ENCODE measurements around the gene CDH4.
A peak's percentile ranks its signal among the peaks of the same experiment; 100 is the strongest.

The CDH4 gene

GRCh38 chr20:61571221-61571620 lies 319.2 kb downstream of the CDH4 start:
- no CpG with 5 or more reads among the region's 9 CpGs for WGBS (ENCODE audit: extremely low coverage, insufficient coverage, insufficient read length)
- H2AFZ ChIP-seq (ENCODE audit: insufficient read depth, low read length, poor library complexity): no peak overlapping the region
- no peak for DNase-seq
- no peak overlapping the region for H2BK5ac ChIP-seq (ENCODE audit: low read depth, low read length, poor library complexity)
- H4K8ac ChIP-seq (ENCODE audit: low read depth, low read length): no peak overlapping the region
- no peak overlapping the region for H4K91ac ChIP-seq (ENCODE audit: low read depth, low read length)
- no peak overlapping the region for H3K14ac ChIP-seq (ENCODE audit: low read length)
- H2AK5ac ChIP-seq (ENCODE audit: low read length): no peak overlapping the region
- peaks cover 2% of the 10 kb centered on the region for H3K9me3 ChIP-seq (ENCODE audit: insufficient read depth, low read depth, low read length)
- no peak overlapping the region for H2BK120ac ChIP-seq (ENCODE audit: insufficient read depth, low read length, poor library complexity)
- H2BK12ac ChIP-seq (ENCODE audit: low read length): no peak overlapping the region
- H4K12ac ChIP-seq (ENCODE audit: low read depth, low read length): no peak overlapping the region
- no peak overlapping the region for H3K23ac ChIP-seq (ENCODE audit: low read length)
- no peak overlapping the region for H3K18ac ChIP-seq (ENCODE audit: low read length)
- no peaks in the 10 kb centered on the region for H3K27me3 ChIP-seq (ENCODE audit: insufficient read depth, low read length)
- H3K4me3 ChIP-seq (ENCODE audit: low read depth, low read length): no peak overlapping the region
- no peaks in the 10 kb centered on the region for H3K4me1 ChIP-seq (ENCODE audit: control insufficient read depth in 1 of 2, insufficient read depth in 2 of 2, low read length in 2 of 2)
- no peak overlapping the region for H3K4ac ChIP-seq (ENCODE audit: low read depth, low read length)
- no peak overlapping the region for H3K4me2 ChIP-seq (ENCODE audit: low read length)
- H3K9ac ChIP-seq (ENCODE audit: low read length): peak overlapping the region; percentile 8
- H3K79me1 ChIP-seq (ENCODE audit: low read length): no peaks in the 10 kb centered on the region
- no peaks in the 10 kb centered on the region for H3K36me3 ChIP-seq (ENCODE audit: control insufficient read depth in 1 of 2, insufficient read depth in 2 of 2, low read length in 2 of 2)
- H3K27ac ChIP-seq (ENCODE audit: low read depth, low read length): no peak overlapping the region
- no peaks in the 10 kb centered on the region for H3K79me2 ChIP-seq (ENCODE audit: control insufficient read depth, insufficient read depth, low read length, poor library complexity)

GRCh38 chr20:61571916-61572711 lies 320.1 kb downstream of the CDH4 start:
- Histone ChIP-seq H3K27me3 (ENCODE audit: insufficient read depth, low read length) (no peaks in the 10 kb centered on the region), H2AFZ (ENCODE audit: insufficient read depth, low read length, poor library complexity) (no peak overlapping the region), H2BK12ac (ENCODE audit: low read length) (no peak overlapping the region), H4K91ac (ENCODE audit: low read depth, low read length) (no peak overlapping the region), H3K18ac (ENCODE audit: low read length) (no peak overlapping the region), H3K14ac (ENCODE audit: low read length) (no peak overlapping the region), H2BK120ac (ENCODE audit: insufficient read depth, low read length, poor library complexity) (no peak overlapping the region), H3K4me1 (ENCODE audit: control insufficient read depth in 1 of 2, insufficient read depth in 2 of 2, low read length in 2 of 2) (no peaks in the 10 kb centered on the region), H2AK5ac (ENCODE audit: low read length) (no peak overlapping the region), H3K27ac (ENCODE audit: low read depth, low read length) (no peak overlapping the region), H3K23ac (ENCODE audit: low read length) (no peak overlapping the region), H3K4me2 (ENCODE audit: low read length) (no peak overlapping the region), H4K8ac (ENCODE audit: low read depth, low read length) (no peak overlapping the region), H3K9me3 (ENCODE audit: insufficient read depth, low read depth, low read length) (peaks cover 5% of the 10 kb centered on the region), H3K79me2 (ENCODE audit: control insufficient read depth, insufficient read depth, low read length, poor library complexity) (no peaks in the 10 kb centered on the region), H3K36me3 (ENCODE audit: control insufficient read depth in 1 of 2, insufficient read depth in 2 of 2, low read length in 2 of 2) (no peaks in the 10 kb centered on the region), H3K4me3 (ENCODE audit: low read depth, low read length) (no peak overlapping the region), H3K79me1 (ENCODE audit: low read length) (no peaks in the 10 kb centered on the region), H3K4ac (ENCODE audit: low read depth, low read length) (no peak overlapping the region), H4K12ac (ENCODE audit: low read depth, low read length) (no peak overlapping the region), H3K9ac (ENCODE audit: low read length) (no peak overlapping the region), H2BK5ac (ENCODE audit: low read depth, low read length, poor library complexity) (no peak overlapping the region)
- DNase-seq: no peak
- no CpG with 5 or more reads among the region's 13 CpGs for WGBS (ENCODE audit: extremely low coverage, insufficient coverage, insufficient read length)

GRCh38 chr20:61572789-61573188 lies 320.7 kb downstream of the CDH4 start:
- no peak for DNase-seq
- Histone ChIP-seq H2AK5ac (ENCODE audit: low read length) (no peak overlapping the region), H2BK12ac (ENCODE audit: low read length) (no peak overlapping the region), H3K27ac (ENCODE audit: low read depth, low read length) (no peak overlapping the region), H3K36me3 (ENCODE audit: control insufficient read depth in 1 of 2, insufficient read depth in 2 of 2, low read length in 2 of 2) (no peaks in the 10 kb centered on the region), H3K27me3 (ENCODE audit: insufficient read depth, low read length) (no peaks in the 10 kb centered on the region), H4K91ac (ENCODE audit: low read depth, low read length) (no peak overlapping the region), H3K9me3 (ENCODE audit: insufficient read depth, low read depth, low read length) (peaks cover 5% of the 10 kb centered on the region), H3K23ac (ENCODE audit: low read length) (no peak overlapping the region), H3K9ac (ENCODE audit: low read length) (no peak overlapping the region), H4K12ac (ENCODE audit: low read depth, low read length) (no peak overlapping the region), H3K4ac (ENCODE audit: low read depth, low read length) (no peak overlapping the region), H3K79me2 (ENCODE audit: control insufficient read depth, insufficient read depth, low read length, poor library complexity) (no peaks in the 10 kb centered on the region), H3K4me3 (ENCODE audit: low read depth, low read length) (no peak overlapping the region), H2BK120ac (ENCODE audit: insufficient read depth, low read length, poor library complexity) (no peak overlapping the region), H3K79me1 (ENCODE audit: low read length) (no peaks in the 10 kb centered on the region), H3K18ac (ENCODE audit: low read length) (no peak overlapping the region), H3K14ac (ENCODE audit: low read length) (no peak overlapping the region), H3K4me1 (ENCODE audit: control insufficient read depth in 1 of 2, insufficient read depth in 2 of 2, low read length in 2 of 2) (no peaks in the 10 kb centered on the region), H2BK5ac (ENCODE audit: low read depth, low read length, poor library complexity) (no peak overlapping the region), H3K4me2 (ENCODE audit: low read length) (no peak overlapping the region), H2AFZ (ENCODE audit: insufficient read depth, low read length, poor library complexity) (no peak overlapping the region), H4K8ac (ENCODE audit: low read depth, low read length) (no peak overlapping the region)
- WGBS (ENCODE audit: extremely low coverage, insufficient coverage, insufficient read length): 95% methylated on average over 5 of the region's 7 CpGs

- Histone ChIP-seq H4K91ac (ENCODE audit: low read depth, low read length) (no peak overlapping the region), H2BK12ac (ENCODE audit: low read length) (no peak overlapping the region), H3K4ac (ENCODE audit: low read depth, low read length) (no peak overlapping the region), H2BK120ac (ENCODE audit: insufficient read depth, low read length, poor library complexity) (no peak overlapping the region), H3K18ac (ENCODE audit: low read length) (no peak overlapping the region), H3K79me2 (ENCODE audit: control insufficient read depth, insufficient read depth, low read length, poor library complexity) (no peaks in the 10 kb centered on the region), H3K4me2 (ENCODE audit: low read length) (no peak overlapping the region), H4K8ac (ENCODE audit: low read depth, low read length) (no peak overlapping the region), H3K27ac (ENCODE audit: low read depth, low read length) (no peak overlapping the region), H3K4me3 (ENCODE audit: low read depth, low read length) (no peak overlapping the region), H4K12ac (ENCODE audit: low read depth, low read length) (no peak overlapping the region), H3K14ac (ENCODE audit: low read length) (no peak overlapping the region), H3K27me3 (ENCODE audit: insufficient read depth, low read length) (no peaks in the 10 kb centered on the region), H3K79me1 (ENCODE audit: low read length) (no peaks in the 10 kb centered on the region), H3K9ac (ENCODE audit: low read length) (no peak overlapping the region), H2BK5ac (ENCODE audit: low read depth, low read length, poor library complexity) (no peak overlapping the region), H3K23ac (ENCODE audit: low read length) (no peak overlapping the region), H3K9me3 (ENCODE audit: insufficient read depth, low read depth, low read length) (peaks cover 5% of the 10 kb centered on the region), H3K36me3 (ENCODE audit: control insufficient read depth in 1 of 2, insufficient read depth in 2 of 2, low read length in 2 of 2) (no peaks in the 10 kb centered on the region), H2AFZ (ENCODE audit: insufficient read depth, low read length, poor library complexity) (no peak overlapping the region), H2AK5ac (ENCODE audit: low read length) (no peak overlapping the region), H3K4me1 (ENCODE audit: control insufficient read depth in 1 of 2, insufficient read depth in 2 of 2, low read length in 2 of 2) (no peaks in the 10 kb centered on the region)
- DNase-seq: no peak
- WGBS (ENCODE audit: extremely low coverage, insufficient coverage, insufficient read length): no CpG with 5 or more reads among the region's 16 CpGs
These were observed 321.6 kb downstream of the CDH4 start for GRCh38 chr20:61573415-61574305.
